ENCODE data around the gene OR11A1.

OR11A1 gene, protein sequence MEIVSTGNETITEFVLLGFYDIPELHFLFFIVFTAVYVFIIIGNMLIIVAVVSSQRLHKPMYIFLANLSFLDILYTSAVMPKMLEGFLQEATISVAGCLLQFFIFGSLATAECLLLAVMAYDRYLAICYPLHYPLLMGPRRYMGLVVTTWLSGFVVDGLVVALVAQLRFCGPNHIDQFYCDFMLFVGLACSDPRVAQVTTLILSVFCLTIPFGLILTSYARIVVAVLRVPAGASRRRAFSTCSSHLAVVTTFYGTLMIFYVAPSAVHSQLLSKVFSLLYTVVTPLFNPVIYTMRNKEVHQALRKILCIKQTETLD

DNA sequence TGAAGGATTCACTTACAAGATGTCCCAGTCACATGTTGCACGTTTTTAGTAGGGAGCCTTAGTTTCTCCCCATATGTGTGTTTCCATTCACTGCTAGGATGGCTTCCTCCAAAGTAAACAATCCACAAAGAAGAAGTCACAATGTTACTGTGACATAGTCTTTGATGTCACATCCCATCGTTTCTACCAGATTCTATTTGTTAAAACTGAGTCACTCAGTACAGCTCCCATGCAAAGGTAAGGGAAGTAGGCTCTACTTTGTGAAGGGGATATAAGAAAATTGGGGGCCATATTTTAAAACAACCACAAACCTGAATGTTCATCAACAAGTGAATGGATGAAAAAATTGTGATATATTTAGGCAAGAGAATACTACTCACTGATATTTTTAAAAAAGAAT lies at the start of gene OR11A1, which contains the start of gene OR2H1:
Gene OR11A1 (minus strand): TSS at position 101 of the 400 bp plus-strand sequence. CDS start 29,430 bp downstream, outside the sequence.
Gene OR2H1 (plus strand): TSS at position 185 of the 400 bp plus-strand sequence. CDS start 4,615 bp downstream, outside the sequence.
- DNase-seq (ENCODE audit: low read depth): no peak
- no peak within 1 kb of the TSS for H3K4me3 ChIP-seq (ENCODE audit: low read depth, low read length)
- TF ChIP-seq, protein P1, sequence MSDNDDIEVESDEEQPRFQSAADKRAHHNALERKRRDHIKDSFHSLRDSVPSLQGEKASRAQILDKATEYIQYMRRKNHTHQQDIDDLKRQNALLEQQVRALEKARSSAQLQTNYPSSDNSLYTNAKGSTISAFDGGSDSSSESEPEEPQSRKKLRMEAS (IDR thresholded peaks at IDR 0.05; ENCODE audit: low read depth, low read length): no peak
- TF ChIP-seq, protein P2, sequence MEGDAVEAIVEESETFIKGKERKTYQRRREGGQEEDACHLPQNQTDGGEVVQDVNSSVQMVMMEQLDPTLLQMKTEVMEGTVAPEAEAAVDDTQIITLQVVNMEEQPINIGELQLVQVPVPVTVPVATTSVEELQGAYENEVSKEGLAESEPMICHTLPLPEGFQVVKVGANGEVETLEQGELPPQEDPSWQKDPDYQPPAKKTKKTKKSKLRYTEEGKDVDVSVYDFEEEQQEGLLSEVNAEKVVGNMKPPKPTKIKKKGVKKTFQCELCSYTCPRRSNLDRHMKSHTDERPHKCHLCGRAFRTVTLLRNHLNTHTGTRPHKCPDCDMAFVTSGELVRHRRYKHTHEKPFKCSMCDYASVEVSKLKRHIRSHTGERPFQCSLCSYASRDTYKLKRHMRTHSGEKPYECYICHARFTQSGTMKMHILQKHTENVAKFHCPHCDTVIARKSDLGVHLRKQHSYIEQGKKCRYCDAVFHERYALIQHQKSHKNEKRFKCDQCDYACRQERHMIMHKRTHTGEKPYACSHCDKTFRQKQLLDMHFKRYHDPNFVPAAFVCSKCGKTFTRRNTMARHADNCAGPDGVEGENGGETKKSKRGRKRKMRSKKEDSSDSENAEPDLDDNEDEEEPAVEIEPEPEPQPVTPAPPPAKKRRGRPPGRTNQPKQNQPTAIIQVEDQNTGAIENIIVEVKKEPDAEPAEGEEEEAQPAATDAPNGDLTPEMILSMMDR (IDR thresholded peaks at IDR 0.05; ENCODE audit: low read depth, low read length): no peak
- no peak for TF ChIP-seq MYC (IDR thresholded peaks at IDR 0.05; ENCODE audit: low read depth, low read length)
- no peak for TF ChIP-seq POLR2A (IDR thresholded peaks at IDR 0.05; ENCODE audit: extremely low read depth, insufficient read length)

DNA sequence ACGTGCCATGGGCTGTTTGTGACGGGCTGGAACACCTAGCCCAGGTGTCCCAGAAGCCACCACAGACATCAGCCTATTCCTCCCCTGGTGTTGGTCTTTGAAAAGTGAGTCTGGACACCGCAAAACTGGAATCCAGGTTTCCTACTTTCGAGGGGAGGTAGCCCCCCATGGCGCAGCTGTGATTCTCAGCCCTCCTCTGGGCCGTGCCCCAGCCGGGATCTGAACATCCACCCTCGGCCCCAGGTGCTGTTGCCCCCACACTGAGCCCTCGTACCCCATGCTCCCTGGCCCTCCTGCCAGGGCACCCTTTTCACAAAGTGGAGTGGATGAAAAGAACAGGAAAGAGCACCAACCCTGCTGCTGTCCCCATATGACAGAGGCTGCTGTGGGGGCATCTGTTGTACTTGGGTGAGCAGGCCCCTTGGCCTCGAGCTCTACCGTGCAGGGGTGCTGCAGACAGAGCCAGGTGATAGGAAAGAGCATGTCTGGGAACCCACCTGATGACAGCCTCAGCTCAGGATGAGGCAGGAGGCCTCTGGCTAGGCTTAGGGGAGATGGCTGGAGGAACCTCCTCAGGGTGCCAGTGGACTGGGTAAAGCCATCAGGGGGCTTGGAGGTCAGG lies 49.7 kb upstream of the OR11A1 start:
- DNase-seq (ENCODE audit: low read depth): no peak
- TF ChIP-seq, protein P1 (IDR thresholded peaks at IDR 0.05; ENCODE audit: low read depth, low read length): no peak
- TF ChIP-seq MYC (IDR thresholded peaks at IDR 0.05; ENCODE audit: low read depth, low read length): no peak
- TF ChIP-seq POLR2A (IDR thresholded peaks at IDR 0.05; ENCODE audit: extremely low read depth, insufficient read length): no peak
- TF ChIP-seq, protein P2 (IDR thresholded peaks at IDR 0.05; ENCODE audit: low read depth, low read length): no peak
- H3K4me3 ChIP-seq (ENCODE audit: low read depth, low read length): no peak overlapping the region

DNA sequence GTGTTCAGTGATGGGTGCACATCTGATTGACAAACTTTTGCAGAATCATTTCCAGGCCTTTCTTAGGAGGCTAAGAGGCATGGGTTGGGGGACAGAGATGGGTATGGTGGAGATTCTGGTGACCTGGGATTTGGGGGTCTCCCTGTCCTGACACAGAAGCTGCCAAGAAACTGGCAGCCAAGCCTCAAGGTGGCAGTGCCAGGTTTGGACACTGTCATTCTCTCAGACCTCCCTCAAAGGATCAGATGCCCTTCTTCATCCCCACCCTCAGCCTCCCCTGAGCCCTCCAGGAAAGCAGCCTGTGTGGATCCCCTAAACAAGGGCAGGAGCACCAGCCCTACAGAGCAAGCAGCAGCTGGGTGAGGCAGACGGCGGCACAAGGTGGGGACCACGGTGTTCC lies 48.9 kb upstream of the OR11A1 start:
- TF ChIP-seq POLR2A (IDR thresholded peaks at IDR 0.05; ENCODE audit: extremely low read depth, insufficient read length): no peak
- TF ChIP-seq, protein P2 (IDR thresholded peaks at IDR 0.05; ENCODE audit: low read depth, low read length): no peak
- TF ChIP-seq, protein P1 (IDR thresholded peaks at IDR 0.05; ENCODE audit: low read depth, low read length): no peak
- no peak for TF ChIP-seq MYC (IDR thresholded peaks at IDR 0.05; ENCODE audit: low read depth, low read length)

DNA sequence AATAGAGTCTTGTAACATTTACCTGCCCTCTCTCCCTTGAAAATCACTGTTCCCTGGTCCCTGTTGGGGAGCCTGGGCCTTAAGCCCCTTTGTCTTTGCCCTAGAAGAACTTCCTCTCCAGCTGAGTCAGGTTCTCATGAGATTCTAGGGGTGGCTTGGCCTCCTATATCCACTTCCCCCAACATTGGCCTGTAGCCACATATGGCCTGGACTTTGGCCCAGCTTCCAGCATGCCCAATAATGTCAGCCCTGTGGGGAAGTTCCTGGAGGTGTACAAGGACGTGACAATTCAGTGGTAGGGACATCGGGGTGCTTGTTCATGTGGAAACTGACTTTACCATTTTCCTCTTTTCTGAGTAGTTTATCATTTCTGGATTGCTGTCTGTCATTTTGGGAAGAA lies 48.1 kb upstream of the OR11A1 start:
- H3K4me3 ChIP-seq (ENCODE audit: low read depth, low read length): no peak overlapping the region
- TF ChIP-seq, protein P2 (IDR thresholded peaks at IDR 0.05; ENCODE audit: low read depth, low read length): no peak
- no peak for TF ChIP-seq MYC (IDR thresholded peaks at IDR 0.05; ENCODE audit: low read depth, low read length)
- TF ChIP-seq POLR2A (IDR thresholded peaks at IDR 0.05; ENCODE audit: extremely low read depth, insufficient read length): no peak
- TF ChIP-seq, protein P1 (IDR thresholded peaks at IDR 0.05; ENCODE audit: low read depth, low read length): no peak
- DNase-seq (ENCODE audit: low read depth): no peak

More for the DNA sequence above, 48.9 kb upstream of the OR11A1 start:
- DNase-seq (ENCODE audit: low read depth): no peak
- H3K4me3 ChIP-seq (ENCODE audit: low read depth, low read length): no peak overlapping the region

DNA sequence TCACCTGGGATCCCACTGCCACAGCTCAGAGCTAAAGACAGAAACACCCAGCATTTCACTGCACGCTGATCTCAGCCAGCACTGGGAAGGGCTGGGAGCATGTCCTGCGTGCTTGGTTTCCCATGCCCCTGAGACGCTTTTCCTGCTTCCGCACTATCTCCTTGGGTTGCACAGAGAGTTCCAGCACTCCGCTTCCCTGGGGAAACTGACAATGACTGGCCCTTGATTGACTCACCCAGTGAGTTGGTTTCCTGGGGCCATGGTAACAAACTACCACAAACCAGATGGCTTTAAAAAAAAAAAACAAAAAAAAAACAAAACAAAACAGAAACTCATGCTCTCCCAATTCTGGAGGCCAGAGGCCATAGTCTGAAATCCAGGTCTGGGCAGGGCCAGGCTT lies 45.7 kb upstream of the OR11A1 start:
- no peak for DNase-seq (ENCODE audit: low read depth)
- TF ChIP-seq, protein P2 (IDR thresholded peaks at IDR 0.05; ENCODE audit: low read depth, low read length): no peak
- TF ChIP-seq POLR2A (IDR thresholded peaks at IDR 0.05; ENCODE audit: extremely low read depth, insufficient read length): no peak
- H3K4me3 ChIP-seq (ENCODE audit: low read depth, low read length): no peak overlapping the region

Measured in NB4 (cell line).